Mammary epithelial cell (primary cell): ENCODE measurements around the gene FBXW4.

Experiments used
- CTCF ChIP-seq, 2 donors: IDR thresholded peaks in 1 of 2; conservative IDR thresholded peaks in 1 of 2; 2 replicates each; pipeline ENCODE4 v1.5.1; 2011 to 2012; ENCODE audit warnings: inconsistent platforms in 2 of 2, low read length in 2 of 2, mild to moderate bottlenecking in 2 of 2, control low read depth in 1 of 2, low read depth in 1 of 2; ENCODE audit not compliant: insufficient read depth in 1 of 2; ENCODE audit errors: extremely low read depth in 1 of 2
- EZH2 ChIP-seq: IDR thresholded peaks from 2 replicates; pipeline ENCODE4 v1.6.1; 2012; ENCODE audit warnings: low read length, inconsistent platforms, borderline replicate concordance

GRCh38 chr10:101624526-101625102, 70.4 kb downstream of the FBXW4 start:
- TF ChIP-seq EZH2 (no peak), CTCF (conservative IDR thresholded peaks at IDR 0.05 in 1 of 2, IDR thresholded peaks at IDR 0.05 in 1 of 2; ENCODE audit: extremely low read depth in 1 of 2, insufficient read depth in 1 of 2, low read depth in 1 of 2, low read length in 2 of 2) (no peak)
